ENCODE measurements around the gene DYNLT5.
"Not testable (repeated sequence)": the region's sequence is repeated elsewhere in the genome, so short reads cannot be mapped to it uniquely, and the experiment has no call there.

Gene DYNLT5

GRCh38 chr1:66791621-66792610 is 39.7 kb downstream of the DYNLT5 start:
- FAIRE-seq = no peak

- not testable (repeated sequence) for FAIRE-seq
These were observed 43.6 kb downstream of the DYNLT5 start for GRCh38 chr1:66795839-66796238.

- FAIRE-seq = no peak
These were observed 57.0 kb downstream of the DYNLT5 start for GRCh38 chr1:66809245-66809644.

- no peak for FAIRE-seq
These were observed 57.6 kb downstream of the DYNLT5 start for GRCh38 chr1:66809736-66810326.

- FAIRE-seq = no peak
These were observed 72.5 kb downstream of the DYNLT5 start for GRCh38 chr1:66824771-66825170.

Measured in islet of Langerhans (tissue), 1 donor.